Chondrocyte (in vitro differentiated cells): Measurements from ENCODE around the gene LRBA. TPM values are rescaled to one million over a fixed set of nuclear protein-coding genes. Genes with fewer than 3 reads are reported as not detected.
A peak's percentile ranks its signal among the peaks of the same experiment; 100 is the strongest.

Source experiments
- DNase-seq: peaks from one replicate; pipeline ENCODE4 v3.0.0; 2021; ENCODE audit warnings: mixed read lengths, low spot score
- H3K27ac Mint-ChIP-seq: one replicate; pipeline ENCODE4 v1.8.0; 2021; ENCODE audit warnings: mild to moderate bottlenecking, moderate library complexity, mixed read lengths; ENCODE audit not compliant: unreplicated experiment
- H3K27me3 Mint-ChIP-seq: 2 replicates; pipeline ENCODE4 v1.8.0; 2021; ENCODE audit warnings: low read depth, mixed read lengths
- H3K36me3 Mint-ChIP-seq: 2 replicates; pipeline ENCODE4 v1.8.0; 2021; ENCODE audit warnings: low read depth, mixed read lengths
- H3K4me1 Mint-ChIP-seq: 2 replicates; pipeline ENCODE4 v1.8.0; 2021; ENCODE audit warnings: low read depth, mild to moderate bottlenecking, mixed read lengths
- H3K4me3 Mint-ChIP-seq: one replicate; pipeline ENCODE4 v1.8.0; 2021; ENCODE audit warnings: mild to moderate bottlenecking, moderate library complexity, mixed read lengths; ENCODE audit not compliant: unreplicated experiment
- H3K9me3 Mint-ChIP-seq: 2 replicates; pipeline ENCODE4 v1.8.0; 2021; ENCODE audit warnings: low read depth, mixed read lengths
- total RNA-seq: library from RNA; stranded (reverse); gene quantifications from 3 replicates; pipeline ENCODE4 v1.2.1, GENCODE V29; 2021
- TF ChIP-seq, protein P1 (sequence below): fragments of 200-600 bp; sonication (generic); IDR thresholded peaks from 2 replicates; pipeline ENCODE4 v1.5.0; 2021; ENCODE audit warnings: antibody characterized with exemption, mild to moderate bottlenecking, moderate library complexity

Gene LRBA
- total RNA-seq, 1 donor from 2014 or later: 19.7 TPM

DNA sequence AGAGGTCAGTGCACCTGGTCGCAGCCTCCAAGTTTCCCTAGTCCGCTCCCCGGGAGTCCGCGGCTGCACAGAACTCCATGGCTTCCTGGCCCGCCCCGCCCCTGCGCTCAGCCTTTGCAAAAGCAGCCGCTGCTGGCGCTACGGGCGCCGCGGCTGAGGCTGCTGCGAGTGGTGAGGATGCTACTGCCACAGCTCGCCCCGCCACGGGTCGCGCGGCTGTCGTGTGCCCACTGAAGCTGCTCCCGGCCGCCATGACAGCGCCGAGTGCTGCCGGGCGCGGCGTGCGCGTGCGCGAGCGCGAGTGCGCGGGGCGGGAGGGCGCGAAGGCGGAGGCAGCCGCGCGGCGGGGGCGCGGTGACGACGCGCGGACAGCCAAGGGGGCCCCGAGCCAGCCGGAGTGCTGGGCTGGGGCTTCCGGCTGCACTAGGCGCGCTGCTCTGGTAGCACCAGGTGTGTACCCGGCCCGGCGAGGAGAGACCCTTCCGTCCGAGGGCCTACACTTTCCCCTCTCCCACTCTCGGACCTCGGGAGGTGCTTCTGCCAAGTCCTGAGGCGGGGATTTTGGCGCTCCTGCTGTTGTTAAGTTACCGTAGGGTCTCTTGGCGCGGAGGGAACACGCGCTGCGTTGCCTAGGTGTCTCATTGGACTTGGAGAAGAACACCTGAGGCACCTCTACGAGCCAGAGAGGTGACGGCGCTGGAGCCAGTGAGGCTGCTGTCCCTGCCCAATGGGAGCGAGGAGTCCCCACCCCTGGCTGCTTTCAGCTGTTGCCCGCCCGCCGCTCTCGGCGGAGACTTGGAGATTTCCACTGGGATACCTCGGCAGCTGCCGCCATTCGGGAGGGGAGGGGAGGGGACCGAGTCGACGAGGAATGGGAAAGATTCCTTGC lies 619 bp upstream of the LRBA start:
- peaks cover 27% of the 10 kb centered on the region for H3K4me1 Mint-ChIP-seq
- H3K36me3 Mint-ChIP-seq: no peaks in the 10 kb centered on the region
- TF ChIP-seq, protein P1, sequence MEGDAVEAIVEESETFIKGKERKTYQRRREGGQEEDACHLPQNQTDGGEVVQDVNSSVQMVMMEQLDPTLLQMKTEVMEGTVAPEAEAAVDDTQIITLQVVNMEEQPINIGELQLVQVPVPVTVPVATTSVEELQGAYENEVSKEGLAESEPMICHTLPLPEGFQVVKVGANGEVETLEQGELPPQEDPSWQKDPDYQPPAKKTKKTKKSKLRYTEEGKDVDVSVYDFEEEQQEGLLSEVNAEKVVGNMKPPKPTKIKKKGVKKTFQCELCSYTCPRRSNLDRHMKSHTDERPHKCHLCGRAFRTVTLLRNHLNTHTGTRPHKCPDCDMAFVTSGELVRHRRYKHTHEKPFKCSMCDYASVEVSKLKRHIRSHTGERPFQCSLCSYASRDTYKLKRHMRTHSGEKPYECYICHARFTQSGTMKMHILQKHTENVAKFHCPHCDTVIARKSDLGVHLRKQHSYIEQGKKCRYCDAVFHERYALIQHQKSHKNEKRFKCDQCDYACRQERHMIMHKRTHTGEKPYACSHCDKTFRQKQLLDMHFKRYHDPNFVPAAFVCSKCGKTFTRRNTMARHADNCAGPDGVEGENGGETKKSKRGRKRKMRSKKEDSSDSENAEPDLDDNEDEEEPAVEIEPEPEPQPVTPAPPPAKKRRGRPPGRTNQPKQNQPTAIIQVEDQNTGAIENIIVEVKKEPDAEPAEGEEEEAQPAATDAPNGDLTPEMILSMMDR: no peak
- peak overlapping the region; percentile 96 for H3K27ac Mint-ChIP-seq
- DNase-seq: no peak
- peak overlapping the region; percentile 100 for H3K4me3 Mint-ChIP-seq
- H3K9me3 Mint-ChIP-seq: no peaks in the 10 kb centered on the region
- H3K27me3 Mint-ChIP-seq: no peaks in the 10 kb centered on the region

DNA sequence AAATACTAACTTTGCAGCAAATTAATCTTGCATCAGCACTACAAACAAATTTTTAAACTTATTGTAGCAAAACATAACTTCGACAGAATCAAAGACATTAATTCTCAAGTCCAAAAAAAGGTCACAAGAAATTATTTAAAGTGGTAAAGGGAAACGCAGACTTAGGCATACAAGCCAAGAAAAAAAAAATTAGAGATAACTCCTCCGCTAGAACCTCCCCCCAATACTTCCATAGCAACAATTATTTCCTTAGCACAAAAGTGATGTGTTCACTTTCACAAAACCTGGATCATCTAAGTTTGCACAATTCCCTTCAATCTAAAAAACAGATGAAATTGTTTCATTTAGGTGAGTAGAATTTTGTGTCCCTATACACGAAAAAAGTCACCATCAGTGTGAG lies 1.1 kb downstream of the LRBA start:
- TF ChIP-seq, protein P1: no peak
- Mint-ChIP-seq H3K9me3 (no peaks in the 10 kb centered on the region), H3K27me3 (no peaks in the 10 kb centered on the region), H3K4me3 (peak overlapping the region; percentile 100), H3K36me3 (no peaks in the 10 kb centered on the region), H3K4me1 (peaks cover 27% of the 10 kb centered on the region), H3K27ac (no peak overlapping the region)
- DNase-seq: no peak

DNA sequence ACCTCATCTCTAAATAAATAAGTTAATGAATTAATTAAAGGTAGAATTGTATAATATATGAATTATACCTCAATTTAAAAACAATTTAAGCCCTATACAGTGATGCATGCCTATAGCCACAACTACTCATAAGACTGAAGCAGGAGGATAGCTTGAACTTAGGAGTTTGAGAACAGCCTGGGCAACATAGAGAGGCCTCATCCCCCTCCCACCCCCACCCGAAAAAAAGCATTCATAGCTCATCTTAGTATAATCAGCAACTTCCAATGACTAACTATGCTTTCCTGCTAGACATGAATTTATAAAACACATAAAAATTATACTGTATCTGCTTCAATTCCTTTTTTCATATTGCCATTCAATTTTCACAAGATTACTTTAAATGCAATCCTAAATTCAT lies 1.6 kb downstream of the LRBA start:
- Mint-ChIP-seq H3K27ac (no peak overlapping the region), H3K4me1 (peaks cover 27% of the 10 kb centered on the region), H3K9me3 (no peaks in the 10 kb centered on the region), H3K36me3 (no peaks in the 10 kb centered on the region), H3K27me3 (no peaks in the 10 kb centered on the region), H3K4me3 (peak overlapping the region; percentile 100)
- TF ChIP-seq, protein P1: no peak
- DNase-seq: no peak

DNA sequence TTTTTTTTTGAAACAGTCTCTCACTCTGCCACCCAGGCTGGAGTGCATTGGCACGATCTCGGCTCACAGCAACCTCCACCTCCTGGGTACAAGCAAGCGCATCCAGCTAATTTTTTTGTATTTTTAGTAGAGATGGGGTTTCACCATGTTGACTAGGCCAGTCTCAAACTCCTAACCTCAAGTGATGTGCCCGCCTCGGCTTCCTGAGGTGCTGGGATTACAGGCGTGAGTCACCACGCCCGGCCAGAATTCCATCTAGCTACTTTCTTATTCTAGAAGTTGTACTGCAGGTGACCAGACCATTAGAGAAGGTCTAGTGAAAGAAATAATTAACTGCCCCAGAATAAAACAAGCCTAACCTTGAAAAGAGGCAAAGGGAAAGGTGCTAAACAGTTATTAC lies 2.3 kb downstream of the LRBA start:
- Mint-ChIP-seq H3K27ac (no peak overlapping the region), H3K27me3 (no peaks in the 10 kb centered on the region), H3K4me1 (peaks cover 27% of the 10 kb centered on the region), H3K9me3 (no peaks in the 10 kb centered on the region), H3K36me3 (no peaks in the 10 kb centered on the region), H3K4me3 (no peak overlapping the region)
- TF ChIP-seq, protein P1: no peak
- no peak for DNase-seq

DNA sequence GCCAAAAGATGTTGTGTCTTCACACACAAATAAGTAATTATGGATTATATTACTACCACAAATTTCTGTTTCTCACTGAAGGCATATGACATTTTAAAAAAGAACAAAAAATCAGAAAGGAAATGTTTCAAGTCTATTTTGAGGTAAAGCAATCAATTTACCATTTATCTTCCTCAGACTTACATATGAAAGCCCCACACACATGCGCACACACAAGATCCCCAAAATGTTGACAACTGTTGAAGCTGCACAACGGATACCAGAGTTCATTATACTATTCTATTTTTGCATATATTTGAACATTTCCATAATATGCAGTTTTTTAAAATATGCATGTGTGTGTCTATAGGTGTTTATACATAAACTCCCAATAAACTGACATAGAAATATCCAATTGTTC lies 2.7 kb downstream of the LRBA start:
- no peak for DNase-seq
- Mint-ChIP-seq H3K9me3 (no peaks in the 10 kb centered on the region), H3K4me3 (no peak overlapping the region), H3K36me3 (peaks cover 1% of the 10 kb centered on the region), H3K27me3 (no peaks in the 10 kb centered on the region), H3K4me1 (peaks cover 27% of the 10 kb centered on the region), H3K27ac (no peak overlapping the region)
- TF ChIP-seq, protein P1: no peak
